H1 (cell line): Measurements from ENCODE around the gene SNAP47. TPM values are rescaled to one million over a fixed set of nuclear protein-coding genes. Genes with fewer than 3 reads are reported as not detected.

Source experiments
- CTCF ChIA-PET: fragments of 300-600 bp; sonication (Branson Sonifier 250); formaldehyde crosslinking; loops from one replicate; lab custom pipeline; 2021; ENCODE audit not compliant: partially characterized antibody; lab: Charles Lee
- POLR2A ChIA-PET: fragments of 300-600 bp; sonication (Branson Sonifier 250); formaldehyde crosslinking; loops from one replicate; lab custom pipeline; 2021; ENCODE audit warnings: inconsistent platforms; ENCODE audit not compliant: partially characterized antibody; lab: Charles Lee
- DNase-seq, 2 experiments: peaks; one replicate each; pipeline versions ENCODE4 v3.0.0 to v3.0.0-alpha.2; 2010 to 2022; ENCODE audit warnings: low spot score in 2 of 2, low read depth in 1 of 2, mixed read lengths in 1 of 2
- FAIRE-seq: peaks from 2 replicates; lab custom pipeline; 2011; peaks lifted over from hg19 to GRCh38; lab: Jason Lieb, UNC
- H2AFZ ChIP-seq: 2 replicates; pipeline ENCODE4 v1.8.1; 2012; ENCODE audit warnings: low read length, inconsistent platforms
- H2AK5ac ChIP-seq: 2 replicates; pipeline ENCODE4 v1.6.1; 2013; ENCODE audit warnings: low read depth, low read length
- H2BK120ac ChIP-seq: replicated peaks from 2 replicates; pipeline ENCODE3; 2013; ENCODE audit warnings: low read depth, low read length, inconsistent platforms
- H2BK12ac ChIP-seq: 2 replicates; pipeline ENCODE4 v1.6.1; 2013; ENCODE audit warnings: low read depth, low read length
- H2BK15ac ChIP-seq: 2 replicates; pipeline ENCODE4 v1.6.1; 2013; ENCODE audit warnings: low read length
- H2BK20ac ChIP-seq: 2 replicates; pipeline ENCODE4 v1.6.1; 2013; ENCODE audit warnings: low read length
- H2BK5ac ChIP-seq: 2 replicates; pipeline ENCODE4 v1.6.1; 2013; ENCODE audit warnings: low read depth, low read length
- H3K14ac ChIP-seq: 2 replicates; pipeline ENCODE4 v1.6.1; 2013; ENCODE audit warnings: inconsistent platforms; ENCODE audit not compliant: insufficient read length
- H3K18ac ChIP-seq: 2 replicates; pipeline ENCODE4 v1.6.1; 2013; ENCODE audit warnings: low read length; ENCODE audit errors: extremely low read depth
- H3K23ac ChIP-seq: 2 replicates; pipeline ENCODE4 v1.6.1; 2013; ENCODE audit warnings: inconsistent platforms; ENCODE audit not compliant: insufficient read length
- H3K23me2 ChIP-seq: 2 replicates; pipeline ENCODE4 v1.6.1; 2013; ENCODE audit warnings: low read depth, low read length
- H3K27ac ChIP-seq: 2 replicates; pipeline ENCODE4 v1.6.1; 2011; ENCODE audit warnings: low read depth, low read length, inconsistent platforms
- H3K27me3 ChIP-seq, 4 experiments: replicated peaks in 1 of 4; 1 replicate in 1 of 4; 2 replicates in 3 of 4; pipeline versions ENCODE4 v1.6.1 to v1.8.1; 2011 to 2013; ENCODE audit warnings: low read length in 3 of 4, mild to moderate bottlenecking in 3 of 4, inconsistent platforms in 2 of 4, mixed read lengths in 2 of 4, moderate library complexity in 1 of 4; ENCODE audit not compliant: control insufficient read depth in 3 of 4, insufficient read depth in 3 of 4; ENCODE audit errors: extremely low read depth in 1 of 4
- H3K36me3 ChIP-seq, 4 experiments: 2 replicates each; pipeline versions ENCODE4 v1.6.1 to v1.8.1; 2011 to 2013; ENCODE audit warnings: mild to moderate bottlenecking in 4 of 4, low read length in 3 of 4, moderate library complexity in 2 of 4, control low read depth in 1 of 4, inconsistent platforms in 1 of 4; ENCODE audit not compliant: insufficient read depth in 4 of 4, control insufficient read depth in 2 of 4
- H3K4ac ChIP-seq: replicated peaks from 2 replicates; pipeline ENCODE3; 2013; ENCODE audit warnings: low read length, low read depth, mixed read lengths, inconsistent platforms; ENCODE audit not compliant: insufficient read length
- H3K4me1 ChIP-seq, 4 experiments: replicated peaks in 1 of 4; 1 replicate in 1 of 4; 2 replicates in 3 of 4; pipeline versions ENCODE4 v1.6.1 to v1.8.1; 2011 to 2013; ENCODE audit warnings: low read length in 3 of 4, inconsistent platforms in 2 of 4, mixed read lengths in 1 of 4; ENCODE audit not compliant: insufficient read depth in 4 of 4, control insufficient read depth in 3 of 4
- H3K4me2 ChIP-seq, 2 experiments: 2 replicates each; pipeline versions ENCODE4 v1.6.1 to v1.8.1; 2011 to 2013; ENCODE audit warnings: low read depth in 2 of 2, low read length in 2 of 2, control low read depth in 1 of 2, inconsistent platforms in 1 of 2, mild to moderate bottlenecking in 1 of 2; ENCODE audit not compliant: insufficient read depth in 1 of 2
- H3K4me3 ChIP-seq, 4 experiments: fragments of 200-600, 300-600 bp in 1 of 4; sonication (generic), shearing (Covaris generic), sonication (Bioruptor Twin) in 1 of 4; 2 replicates each; pipeline versions ENCODE4 v1.5.1 to v1.8.1; 2011 to 2016; ENCODE audit warnings: low read length in 4 of 4, low read depth in 3 of 4, control low read depth in 2 of 4, inconsistent platforms in 2 of 4, mild to moderate bottlenecking in 2 of 4, mixed read lengths in 1 of 4, moderate library complexity in 1 of 4; ENCODE audit not compliant: insufficient read depth in 2 of 4; ENCODE audit errors: extremely low read depth in 1 of 4
- H3K56ac ChIP-seq: replicated peaks from 2 replicates; pipeline ENCODE3; 2013; ENCODE audit warnings: low read depth, mild to moderate bottlenecking, mixed read lengths, low read length, inconsistent platforms; ENCODE audit not compliant: insufficient read length
- H3K79me1 ChIP-seq: 2 replicates; pipeline ENCODE4 v1.6.1; 2013; ENCODE audit warnings: low read depth, low read length, control low read depth
- H3K79me2 ChIP-seq, 2 experiments: 2 replicates each; pipeline versions ENCODE4 v1.6.1 to v1.8.1; 2012 to 2013; ENCODE audit warnings: low read length in 2 of 2, mild to moderate bottlenecking in 2 of 2, inconsistent platforms in 1 of 2; ENCODE audit not compliant: insufficient read depth in 2 of 2, control insufficient read depth in 1 of 2
- H3K9ac ChIP-seq, 4 experiments: replicated peaks in 1 of 4; 1 replicate in 1 of 4; 2 replicates in 3 of 4; pipeline versions ENCODE4 v1.6.1 to v1.8.1; 2011 to 2013; ENCODE audit warnings: low read depth in 3 of 4, low read length in 3 of 4, control low read depth in 2 of 4, mild to moderate bottlenecking in 2 of 4, moderate library complexity in 2 of 4, inconsistent platforms in 1 of 4; ENCODE audit errors: extremely low read depth in 1 of 4
- H3K9me3 ChIP-seq, 2 experiments: 2 replicates each; pipeline versions ENCODE4 v1.6.1 to v1.8.1; 2012 to 2013; ENCODE audit warnings: mild to moderate bottlenecking in 2 of 2, moderate library complexity in 2 of 2, control low read depth in 1 of 2, inconsistent platforms in 1 of 2, low read depth in 1 of 2, low read length in 1 of 2, mixed read lengths in 1 of 2; ENCODE audit not compliant: insufficient read depth in 2 of 2
- H4K20me1 ChIP-seq, 2 experiments: replicated peaks in 1 of 2; 2 replicates each; pipeline versions ENCODE3 to v1.8.1; 2011 to 2013; ENCODE audit warnings: inconsistent platforms in 2 of 2, low read length in 2 of 2, mild to moderate bottlenecking in 1 of 2; ENCODE audit not compliant: insufficient read depth in 2 of 2, control insufficient read depth in 1 of 2
- H4K5ac ChIP-seq: 2 replicates; pipeline ENCODE4 v1.6.1; 2013; ENCODE audit warnings: low read length, low read depth, mixed read lengths, inconsistent platforms; ENCODE audit not compliant: insufficient read length
- H4K8ac ChIP-seq: 2 replicates; pipeline ENCODE4 v1.8.0; 2013; ENCODE audit warnings: mild to moderate bottlenecking, moderate library complexity, low read length, inconsistent platforms; ENCODE audit not compliant: insufficient read depth; ENCODE audit errors: extremely low read depth
- H4K91ac ChIP-seq: replicated peaks from 2 replicates; pipeline ENCODE3; 2013; ENCODE audit warnings: low read length, mixed read lengths, inconsistent platforms; ENCODE audit not compliant: insufficient read length
- BACH1 ChIP-seq: IDR thresholded peaks from 2 replicates; pipeline ENCODE4 v1.6.1; 2012; ENCODE audit warnings: low read length, improper control_type of control experiment
- CEBPB ChIP-seq: IDR thresholded peaks from 2 replicates; pipeline ENCODE4 v1.6.1; 2012; ENCODE audit warnings: low read depth, low read length
- FOSL1 ChIP-seq: IDR thresholded peaks from 2 replicates; pipeline ENCODE4 v1.6.1; 2011; ENCODE audit warnings: mild to moderate bottlenecking, low read depth, low read length, moderate library complexity; ENCODE audit not compliant: insufficient read depth
- GTF2F1 ChIP-seq: IDR thresholded peaks from 2 replicates; pipeline ENCODE4 v1.6.1; 2012; ENCODE audit warnings: low read depth, low read length, improper control_type of control experiment, borderline replicate concordance
- SUZ12 ChIP-seq: fragments of 200-600 bp; sonication (generic); IDR thresholded peaks from 2 replicates; pipeline ENCODE4 v1.6.1; 2012; ENCODE audit warnings: mild to moderate bottlenecking, inconsistent platforms, low read length, moderate library complexity, mixed read lengths
- USF2 ChIP-seq: IDR thresholded peaks from 2 replicates; pipeline ENCODE4 v1.6.1; 2011; ENCODE audit warnings: low read length, improper control_type of control experiment
- WGBS, 2 experiments: shearing (Covaris generic) in 1 of 2; methylation state at CpG; one replicate each; pipeline versions ENCODE4 v1.1.6 to v1.1.7; 2013 to 2015; ENCODE audit warnings: low lambda C conversion rate in 2 of 2, mixed read lengths in 2 of 2, inconsistent platforms in 1 of 2, low coverage in 1 of 2, missing lambda C conversion rate in 1 of 2; ENCODE audit not compliant: insufficient replicate concordance in 2 of 2, insufficient coverage in 1 of 2, insufficient read length in 1 of 2; ENCODE audit errors: extremely low coverage in 1 of 2, missing lambda C conversion rate in 1 of 2; 5-methylcytosine and 5-hydroxymethylcytosine counted together
- polyA plus RNA-seq, 7 experiments: library from polyadenylated mRNA; depleted of rRNA in 3 of 7; stranded (reverse) in 5 of 7; unstranded in 2 of 7; fragments of >200 nt in 5 of 7; fragments of 200-250 nt in 2 of 7; gene quantifications; 1 replicate in 5 of 7; 2 replicates in 1 of 7; 4 replicates in 1 of 7; pipeline versions ENCODE4 v1.2.1 to v1.2.3, GENCODE V29; 2011 to 2013; ENCODE audit warnings: missing spikeins in 2 of 7, mixed read lengths in 2 of 7
- total RNA-seq: library from RNA; stranded (reverse); fragmentation: NEBNext Ultra II Directional; extraction: Animal tissue kit (Norgen Biotek cat#: 25700); gene quantifications from 2 replicates; pipeline ENCODE4 v1.2.1, GENCODE V29; 2021

The SNAP47 gene
- total and polyA plus RNA-seq, 2 of the 8 experiments (the other 6 are each of a cell fraction or from before 2014, with no cell fraction given), result 37.6 to 42.2 TPM

- Histone ChIP-seq H3K18ac (no peak overlapping the region), H3K79me2 (no peaks in the 10 kb centered on the region), H2AFZ (no peak overlapping the region), H4K20me1 (peaks cover 3% of the 10 kb centered on the region in 2 experiments), H3K4me3 (no peak overlapping the region; a peak in 1 of 8 replicates), H3K27ac (no peak overlapping the region), H3K79me1 (no peaks in the 10 kb centered on the region), H2BK20ac (no peak overlapping the region), H2AK5ac (no peak overlapping the region), H4K5ac (no peak overlapping the region), H2BK5ac (no peak overlapping the region), H3K27me3 (no peaks in the 10 kb centered on the region), H2BK120ac (no peak overlapping the region), H3K4ac (no peak overlapping the region), H4K8ac (no peak overlapping the region), H3K4me2 (no peak overlapping the region), H3K9me3 (peaks cover 23 to 24% of the 10 kb centered on the region in 2 experiments), H3K14ac (no peak overlapping the region), H3K23ac (no peak overlapping the region), H2BK12ac (no peak overlapping the region), H4K91ac (no peak overlapping the region), H3K36me3 (no peaks in the 10 kb centered on the region; a peak in 1 of 8 replicates), H3K56ac (no peak overlapping the region), H3K23me2 (peaks cover 4% of the 10 kb centered on the region), H2BK15ac (no peak overlapping the region), H3K4me1 (peaks cover 0 to 12% (median 8%) of the 10 kb centered on the region in 4 experiments; a peak in 6 of 7 replicates), H3K9ac (no peak overlapping the region)
- CTCF ChIA-PET, result no interaction called here
- no peak for DNase-seq
- POLR2A ChIA-PET, result no interaction called here
- 90% methylated on average over 2 of the region's 2 CpGs; no CpG with 5 or more reads in 1 of the 2 experiments for whole genome bisulfite sequencing, 2 experiments
- no peak for FAIRE-seq
- TF ChIP-seq GTF2F1 (no peak), CEBPB (no peak), USF2 (no peak), FOSL1 (no peak), SUZ12 (no peak), BACH1 (no peak)
Observed at GRCh38 chr1:227725046-227725445, 10.2 kb upstream of the SNAP47 start.
